ENCODE results near the gene HHAT. TPM values are rescaled to one million over a fixed set of nuclear protein-coding genes. Genes with fewer than 3 reads are reported as not detected.

HHAT gene
- polyA plus RNA-seq, 3 donors, result 1.1 to 1.6 (median 1.5) TPM

GRCh38 chr1:210691039-210691610 lies 362.4 kb downstream of the HHAT start:
- no peak for TF ChIP-seq CTCF (IDR thresholded peaks at IDR 0.05)
- Histone ChIP-seq H3K4me1 (ENCODE audit: control insufficient read depth in 1 of 2, insufficient read depth in 2 of 2, low read length in 2 of 2) (peaks cover 3 to 8% of the 10 kb centered on the region in 2 donors), H3K9ac (ENCODE audit: insufficient read depth, low read length, poor library complexity, severe bottlenecking) (no peak overlapping the region), H3K4me3 (replicated peaks in 1 of 3; ENCODE audit: low read depth in 2 of 3, low read length in 3 of 3) (no peak overlapping the region), H3K27ac (ENCODE audit: low read depth in 1 of 2, low read length in 2 of 2) (no peak overlapping the region), H3K9me3 (replicated peaks in 1 of 2; ENCODE audit: control insufficient read depth in 1 of 2, insufficient read depth in 1 of 2, low read length in 2 of 2) (no peaks in the 10 kb centered on the region), H3K36me3 (replicated peaks in 1 of 2; ENCODE audit: control insufficient read depth in 1 of 2, insufficient read depth in 2 of 2, low read length in 2 of 2) (no peaks in the 10 kb centered on the region), H3K27me3 (ENCODE audit: control insufficient read depth in 2 of 2, insufficient read depth in 2 of 2, low read length in 2 of 2) (no peaks in the 10 kb centered on the region), H3K79me2 (ENCODE audit: insufficient read depth, low read length) (no peaks in the 10 kb centered on the region), H4K20me1 (ENCODE audit: insufficient read depth, low read length) (no peaks in the 10 kb centered on the region), H2AFZ (ENCODE audit: insufficient read depth, low read depth, low read length, poor library complexity, severe bottlenecking) (no peak overlapping the region), H3K4me2 (replicated peaks; ENCODE audit: extremely low read depth, low read length, poor library complexity, severe bottlenecking) (no peak overlapping the region)
- no peaks in the 10 kb centered on the region for H3K36me3 Mint-ChIP-seq
- no peaks in the 10 kb centered on the region for H3K9me3 Mint-ChIP-seq
- no peak overlapping the region for H3K4me3 Mint-ChIP-seq
- H3K27me3 Mint-ChIP-seq (ENCODE audit: low read depth in 3 of 3), result peaks cover 0 to 2% (median 0%) of the 10 kb centered on the region in 3 donors
- no peak for DNase-seq
- H3K27ac Mint-ChIP-seq, result no peak overlapping the region
- intact Hi-C loops (cut with micrococcal nuclease), result no loop called here
- peaks cover 19% of the 10 kb centered on the region for H3K4me1 Mint-ChIP-seq
- WGBS (ENCODE audit: insufficient coverage), result 95% methylated on average over 2 of the region's 6 CpGs

GRCh38 chr1:210692796-210693195 lies 364.1 kb downstream of the HHAT start:
- no peak overlapping the region for H3K9ac ChIP-seq (ENCODE audit: insufficient read depth, low read length, poor library complexity, severe bottlenecking)
- H3K4me1 ChIP-seq (ENCODE audit: control insufficient read depth in 1 of 2, insufficient read depth in 2 of 2, low read length in 2 of 2), result peaks cover 3 to 8% of the 10 kb centered on the region in 2 donors
- H3K4me3 ChIP-seq (replicated peaks in 1 of 3; ENCODE audit: low read depth in 2 of 3, low read length in 3 of 3), result no peak overlapping the region
- H3K27me3 ChIP-seq (ENCODE audit: control insufficient read depth in 2 of 2, insufficient read depth in 2 of 2, low read length in 2 of 2), result no peaks in the 10 kb centered on the region
- no peaks in the 10 kb centered on the region for H3K36me3 Mint-ChIP-seq
- TF ChIP-seq CTCF (IDR thresholded peaks at IDR 0.05), result no peak
- WGBS (ENCODE audit: insufficient coverage), result 0% methylated on average over 4 of the region's 7 CpGs
- peak overlapping the region; percentile 31 for H3K4me2 ChIP-seq (replicated peaks; ENCODE audit: extremely low read depth, low read length, poor library complexity, severe bottlenecking)
- H3K36me3 ChIP-seq (replicated peaks in 1 of 2; ENCODE audit: control insufficient read depth in 1 of 2, insufficient read depth in 2 of 2, low read length in 2 of 2), result no peaks in the 10 kb centered on the region
- peak overlapping the region; percentile 38 for H2AFZ ChIP-seq (ENCODE audit: insufficient read depth, low read depth, low read length, poor library complexity, severe bottlenecking)
- peaks cover 17% of the 10 kb centered on the region for H3K4me1 Mint-ChIP-seq
- peak overlapping the region in 1 of 2 donors; percentile 85 for H3K4me3 Mint-ChIP-seq
- no peaks in the 10 kb centered on the region for H4K20me1 ChIP-seq (ENCODE audit: insufficient read depth, low read length)
- DNase-seq, result no peak
- no peak overlapping the region for H3K27ac ChIP-seq (ENCODE audit: low read depth in 1 of 2, low read length in 2 of 2)
- peak overlapping the region in 2 of 7 donors; percentile 34 to 65 for H3K27ac Mint-ChIP-seq
- peaks cover 0 to 2% (median 2%) of the 10 kb centered on the region in 3 donors for H3K27me3 Mint-ChIP-seq (ENCODE audit: low read depth in 3 of 3)
- H3K9me3 ChIP-seq (replicated peaks in 1 of 2; ENCODE audit: control insufficient read depth in 1 of 2, insufficient read depth in 1 of 2, low read length in 2 of 2), result no peaks in the 10 kb centered on the region
- no peaks in the 10 kb centered on the region for H3K79me2 ChIP-seq (ENCODE audit: insufficient read depth, low read length)
- intact Hi-C loops (cut with micrococcal nuclease), result no loop called here
- no peaks in the 10 kb centered on the region for H3K9me3 Mint-ChIP-seq
